Fibroblast of gingiva (primary cell): Measurements from ENCODE around the gene GRIN3B.

Source experiments
- DNase-seq: peaks from one replicate; pipeline ENCODE4 v3.0.0-alpha.2; 2011; ENCODE audit warnings: low read depth

GRIN3B gene

GRCh38 chr19:1042689-1043511 is 42.7 kb downstream of the GRIN3B start:
- DNase-seq, result no peak

GRCh38 chr19:1045247-1045603 is 45.0 kb downstream of the GRIN3B start:
- no peak for DNase-seq

- no peak for DNase-seq
Measured at GRCh38 chr19:1046117-1046626, 46.0 kb downstream of the GRIN3B start.

- DNase-seq, result no peak
Measured at GRCh38 chr19:1046836-1047695, 46.8 kb downstream of the GRIN3B start.

GRCh38 chr19:1047696-1048147 is 47.5 kb downstream of the GRIN3B start:
- DNase-seq, result no peak

GRCh38 chr19:1049106-1049505 is 48.9 kb downstream of the GRIN3B start:
- no peak for DNase-seq

- no peak for DNase-seq
Measured at GRCh38 chr19:1049800-1050199, 49.6 kb downstream of the GRIN3B start.

GRCh38 chr19:1050989-1051788 is 51.0 kb downstream of the GRIN3B start:
- DNase-seq, result no peak

GRCh38 chr19:1051791-1052190 is 51.6 kb downstream of the GRIN3B start:
- DNase-seq, result no peak

GRCh38 chr19:1052349-1052975 is 52.2 kb downstream of the GRIN3B start:
- DNase-seq, result no peak

GRCh38 chr19:1053176-1054101 is 53.2 kb downstream of the GRIN3B start:
- no peak for DNase-seq

- no peak for DNase-seq
Measured at GRCh38 chr19:1054102-1055027, 54.1 kb downstream of the GRIN3B start.

GRCh38 chr19:1055028-1055425 is 54.8 kb downstream of the GRIN3B start:
- no peak for DNase-seq

- DNase-seq, result no peak
Measured at GRCh38 chr19:1055886-1056620, 55.8 kb downstream of the GRIN3B start.

GRCh38 chr19:1057176-1057855 is 57.1 kb downstream of the GRIN3B start:
- peak; percentile 73 for DNase-seq

- DNase-seq, result no peak
Measured at GRCh38 chr19:1058112-1058511, 57.9 kb downstream of the GRIN3B start.
